ENCODE measurements around the gene ZNF783.

GRCh38 chr7:149240637-149241036 lies 21.4 kb upstream of the ZNF783 start:
- TF ChIP-seq POLR2A (IDR thresholded peaks at IDR 0.05) (no peak), CTCF (IDR thresholded peaks at IDR 0.05) (no peak)
